Mammary epithelial cell (primary cell): Measurements from ENCODE around the gene RABGAP1L.
A peak's percentile ranks its signal among the peaks of the same experiment; 100 is the strongest.

Experiments
- EZH2 ChIP-seq: IDR thresholded peaks from 2 replicates; pipeline ENCODE4 v1.6.1; 2012; ENCODE audit warnings: low read length, inconsistent platforms, borderline replicate concordance
- TF ChIP-seq, protein P1 (sequence below), 2 donors: IDR thresholded peaks in 1 of 2; conservative IDR thresholded peaks in 1 of 2; 2 replicates each; pipeline ENCODE4 v1.5.1; 2011 to 2012; ENCODE audit warnings: inconsistent platforms in 2 of 2, low read length in 2 of 2, mild to moderate bottlenecking in 2 of 2, control low read depth in 1 of 2, low read depth in 1 of 2; ENCODE audit not compliant: insufficient read depth in 1 of 2; ENCODE audit errors: extremely low read depth in 1 of 2

- TF ChIP-seq, protein P1, sequence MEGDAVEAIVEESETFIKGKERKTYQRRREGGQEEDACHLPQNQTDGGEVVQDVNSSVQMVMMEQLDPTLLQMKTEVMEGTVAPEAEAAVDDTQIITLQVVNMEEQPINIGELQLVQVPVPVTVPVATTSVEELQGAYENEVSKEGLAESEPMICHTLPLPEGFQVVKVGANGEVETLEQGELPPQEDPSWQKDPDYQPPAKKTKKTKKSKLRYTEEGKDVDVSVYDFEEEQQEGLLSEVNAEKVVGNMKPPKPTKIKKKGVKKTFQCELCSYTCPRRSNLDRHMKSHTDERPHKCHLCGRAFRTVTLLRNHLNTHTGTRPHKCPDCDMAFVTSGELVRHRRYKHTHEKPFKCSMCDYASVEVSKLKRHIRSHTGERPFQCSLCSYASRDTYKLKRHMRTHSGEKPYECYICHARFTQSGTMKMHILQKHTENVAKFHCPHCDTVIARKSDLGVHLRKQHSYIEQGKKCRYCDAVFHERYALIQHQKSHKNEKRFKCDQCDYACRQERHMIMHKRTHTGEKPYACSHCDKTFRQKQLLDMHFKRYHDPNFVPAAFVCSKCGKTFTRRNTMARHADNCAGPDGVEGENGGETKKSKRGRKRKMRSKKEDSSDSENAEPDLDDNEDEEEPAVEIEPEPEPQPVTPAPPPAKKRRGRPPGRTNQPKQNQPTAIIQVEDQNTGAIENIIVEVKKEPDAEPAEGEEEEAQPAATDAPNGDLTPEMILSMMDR (conservative IDR thresholded peaks at IDR 0.05 in 1 of 2, IDR thresholded peaks at IDR 0.05 in 1 of 2; ENCODE audit: extremely low read depth in 1 of 2, insufficient read depth in 1 of 2, low read depth in 1 of 2, low read length in 2 of 2), result peak; percentile 72 to 86
- no peak for TF ChIP-seq EZH2
These were observed 58.7 kb downstream of the RABGAP1L start for GRCh38 chr1:174217787-174218574.
